ENCODE results near the gene BCL3. TPM values are rescaled to one million over a fixed set of nuclear protein-coding genes. Genes with fewer than 3 reads are reported as not detected.

The BCL3 gene
- total and polyA plus RNA-seq, 10 of the 15 experiments (the other 5 are each of a cell fraction or from before 2014, with no cell fraction given) = 0.55 to 22.7 (median 3.6) TPM

- POLR2A ChIA-PET = interaction anchor here (0.6 kb wide), 1 partner anchor 21 kb away, joined by 4 read pairs; no protein-coding TSS in a partner anchor
- Histone ChIP-seq H3K79me2 (ENCODE audit: control insufficient read depth, insufficient read depth, low read length) (no peaks in the 10 kb centered on the region), H2AFZ (ENCODE audit: control insufficient read depth, low read depth, low read length) (no peak overlapping the region), H3K36me3 (ENCODE audit: control insufficient read depth in 2 of 2, insufficient read depth in 2 of 2, low read length in 1 of 2) (no peaks in the 10 kb centered on the region), H3K9me3 (replicated peaks; ENCODE audit: control insufficient read depth, insufficient read depth, low read length) (peaks cover 10% of the 10 kb centered on the region; the same call in 2 of the 3 replicates), H4K20me1 (ENCODE audit: control insufficient read depth, insufficient read depth) (no peaks in the 10 kb centered on the region), H3K4me3 (no peak overlapping the region), H3K27me3 (replicated peaks in 1 of 2; ENCODE audit: control insufficient read depth in 2 of 2, insufficient read depth in 2 of 2, low read length in 1 of 2) (no peaks in the 10 kb centered on the region), H3K27ac (ENCODE audit: control insufficient read depth, insufficient read depth) (no peak overlapping the region), H3K4me2 (ENCODE audit: control insufficient read depth, insufficient read depth) (no peak overlapping the region), H3K9ac (ENCODE audit: control insufficient read depth, insufficient read depth, low read length) (no peak overlapping the region), H3K4me1 (ENCODE audit: control insufficient read depth, insufficient read depth, low read length) (peaks cover 6% of the 10 kb centered on the region)
- WGBS (ENCODE audit: insufficient coverage, insufficient replicate concordance, low lambda C conversion rate, missing lambda C conversion rate) = 21% methylated on average over 2 of the region's 2 CpGs
- CTCF ChIA-PET = interaction anchor here (0.9 to 3.4 kb wide), 4 partner anchors 9 to 84 kb away, joined by 3 to 22 read pairs (median 3); no protein-coding TSS in a partner anchor
- ATAC-seq = no peak
- no peak for DNase-seq (ENCODE audit: low read depth, low spot score)
- no TSS peak for BruUV-seq (replicated peaks)
- intact Hi-C loops (cut with micrococcal nuclease; ENCODE audit: unreplicated experiment) (no loop called here), in situ Hi-C loops (cut with MboI) (no loop called here)
- RAD21 ChIA-PET (ENCODE audit: unreplicated experiment) = interaction anchor here (1.8 kb wide), 1 partner anchor 10 kb away, joined by 5 read pairs; no protein-coding TSS in a partner anchor
- SMC1A ChIA-PET (ENCODE audit: uncharacterized antibody, unreplicated experiment) = interaction anchor here (0.6 to 2.1 kb wide), 3 partner anchors 9 to 150 kb away, joined by 3 to 8 read pairs (median 3); no protein-coding TSS in a partner anchor
- TF ChIP-seq CEBPZ (IDR thresholded peaks at IDR 0.05; ENCODE audit: low read depth, low read length) (no peak), BHLHE40 (IDR thresholded peaks at IDR 0.05; ENCODE audit: borderline replicate concordance in 1 of 2, low read depth in 2 of 2, low read length in 1 of 2) (no peak), USF1 (IDR thresholded peaks at IDR 0.05; ENCODE audit: borderline replicate concordance, extremely low read length, insufficient read depth, low read depth, low read length) (no peak), MAX (IDR thresholded peaks at IDR 0.05; ENCODE audit: low read depth, low read length) (no peak), MEF2A (IDR thresholded peaks at IDR 0.05; ENCODE audit: insufficient read depth, low read depth, low read length) (no peak), ASH2L (IDR thresholded peaks at IDR 0.05; ENCODE audit: borderline replicate concordance, low read depth) (no peak), IRF3 (IDR thresholded peaks at IDR 0.05) (no peak), PAX5 (IDR thresholded peaks at IDR 0.05; ENCODE audit: borderline replicate concordance, low read depth, low read length) (no peak), STAT3 (IDR thresholded peaks at IDR 0.05; ENCODE audit: low read depth, low read length) (no peak)
- no peak for FAIRE-seq
Measured at GRCh38 chr19:44714597-44715169, 33.8 kb upstream of the BCL3 start.
